ENCODE data around the gene ZNF780A. TPM values are rescaled to one million over a fixed set of nuclear protein-coding genes. Genes with fewer than 3 reads are reported as not detected.

ZNF780A gene
- total RNA-seq, 1 experiment from 2014 or later, result 9.0 TPM

DNA sequence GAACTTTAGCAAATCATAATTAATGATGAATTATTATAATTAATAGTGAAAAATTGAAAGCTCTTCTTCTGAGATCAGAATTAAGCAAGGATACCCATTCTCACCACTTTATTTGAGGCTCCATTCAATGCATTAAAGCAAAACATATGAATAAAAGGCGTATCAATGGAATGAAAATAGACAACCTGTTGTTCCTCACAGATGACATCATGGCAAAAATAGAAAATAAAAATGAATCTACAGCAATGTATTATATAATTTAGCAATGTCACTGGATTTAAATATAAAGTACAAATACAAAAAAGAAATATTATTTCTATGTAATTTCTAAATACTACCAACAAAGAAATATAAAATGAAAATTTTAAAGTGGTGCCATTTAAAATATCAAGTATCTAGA is 11.1 kb upstream of the ZNF780A start:
- BruUV-seq (replicated peaks), result no TSS peak
- POLR2A ChIA-PET (ENCODE audit: unreplicated experiment), result no interaction called here
- TF ChIP-seq, protein P1, sequence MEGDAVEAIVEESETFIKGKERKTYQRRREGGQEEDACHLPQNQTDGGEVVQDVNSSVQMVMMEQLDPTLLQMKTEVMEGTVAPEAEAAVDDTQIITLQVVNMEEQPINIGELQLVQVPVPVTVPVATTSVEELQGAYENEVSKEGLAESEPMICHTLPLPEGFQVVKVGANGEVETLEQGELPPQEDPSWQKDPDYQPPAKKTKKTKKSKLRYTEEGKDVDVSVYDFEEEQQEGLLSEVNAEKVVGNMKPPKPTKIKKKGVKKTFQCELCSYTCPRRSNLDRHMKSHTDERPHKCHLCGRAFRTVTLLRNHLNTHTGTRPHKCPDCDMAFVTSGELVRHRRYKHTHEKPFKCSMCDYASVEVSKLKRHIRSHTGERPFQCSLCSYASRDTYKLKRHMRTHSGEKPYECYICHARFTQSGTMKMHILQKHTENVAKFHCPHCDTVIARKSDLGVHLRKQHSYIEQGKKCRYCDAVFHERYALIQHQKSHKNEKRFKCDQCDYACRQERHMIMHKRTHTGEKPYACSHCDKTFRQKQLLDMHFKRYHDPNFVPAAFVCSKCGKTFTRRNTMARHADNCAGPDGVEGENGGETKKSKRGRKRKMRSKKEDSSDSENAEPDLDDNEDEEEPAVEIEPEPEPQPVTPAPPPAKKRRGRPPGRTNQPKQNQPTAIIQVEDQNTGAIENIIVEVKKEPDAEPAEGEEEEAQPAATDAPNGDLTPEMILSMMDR (conservative IDR thresholded peaks at IDR 0.05; ENCODE audit: low read depth, low read length), result no peak
- TF ChIP-seq EZH2 (IDR thresholded peaks at IDR 0.05; ENCODE audit: low read length, unreplicated experiment) (no peak), EZH2phosphoT487 (IDR thresholded peaks at IDR 0.05; ENCODE audit: borderline replicate concordance, low read length) (no peak)

DNA sequence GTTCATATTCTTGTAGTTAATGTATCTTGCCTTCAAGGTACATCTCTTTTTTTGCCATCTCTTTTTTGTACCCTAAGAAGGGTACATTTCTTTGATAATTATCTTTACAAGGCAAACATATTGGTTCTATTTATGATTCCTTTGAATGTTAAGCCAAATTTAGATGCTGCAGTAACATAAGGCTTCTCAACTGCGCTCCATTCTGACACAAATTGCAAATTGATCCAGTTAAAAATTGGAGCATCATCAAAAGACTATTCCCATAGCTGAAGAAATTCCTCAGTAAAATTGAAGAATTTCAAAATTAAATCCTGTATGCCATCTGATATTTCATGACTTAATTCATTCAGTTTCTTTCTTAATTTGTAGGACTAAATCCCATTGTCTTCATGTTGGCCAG is 2.7 kb upstream of the ZNF780A start:
- TF ChIP-seq, protein P1 (conservative IDR thresholded peaks at IDR 0.05; ENCODE audit: low read depth, low read length), result no peak
- TF ChIP-seq EZH2 (IDR thresholded peaks at IDR 0.05; ENCODE audit: low read length, unreplicated experiment), result no peak
- no peak for TF ChIP-seq EZH2phosphoT487 (IDR thresholded peaks at IDR 0.05; ENCODE audit: borderline replicate concordance, low read length)
- POLR2A ChIA-PET (ENCODE audit: unreplicated experiment), result no interaction called here

More for the DNA sequence above, 11.1 kb upstream of the ZNF780A start:
- Histone ChIP-seq H3K4me2 (ENCODE audit: low read length) (no peak overlapping the region), H3K27ac (ENCODE audit: low read length) (no peak overlapping the region), H3K36me3 (ENCODE audit: low read depth, low read length) (no peaks in the 10 kb centered on the region), H3F3A (ENCODE audit: low read length, unreplicated experiment) (no peaks in the 10 kb centered on the region), H3K9me3 (ENCODE audit: low read length) (no peaks in the 10 kb centered on the region), H3K4me1 (ENCODE audit: insufficient read depth, low read length) (no peaks in the 10 kb centered on the region), H4K20me1 (ENCODE audit: low read length) (no peaks in the 10 kb centered on the region), H3K27me3 (ENCODE audit: low read length) (no peaks in the 10 kb centered on the region), H3K4me3 (ENCODE audit: low read length) (no peak overlapping the region), H3K79me2 (ENCODE audit: low read length) (no peaks in the 10 kb centered on the region), H3K9me2 (replicated peaks; ENCODE audit: low read length) (no peaks in the 10 kb centered on the region), H3K9ac (ENCODE audit: low read length) (no peak overlapping the region), H2AFZ (ENCODE audit: low read length) (no peak overlapping the region)
- intact Hi-C loops (cut with micrococcal nuclease), result no loop called here
- no peak for DNase-seq
- ATAC-seq, result no peak
- CTCF ChIA-PET, result no interaction called here

More for the DNA sequence above, 2.7 kb upstream of the ZNF780A start:
- Histone ChIP-seq H4K20me1 (ENCODE audit: low read length) (no peaks in the 10 kb centered on the region; the same call in 1 of the 2 replicates), H3K4me2 (ENCODE audit: low read length) (no peak overlapping the region), H3K9me3 (ENCODE audit: low read length) (no peaks in the 10 kb centered on the region), H3K9me2 (replicated peaks; ENCODE audit: low read length) (no peaks in the 10 kb centered on the region), H3K4me3 (ENCODE audit: low read length) (no peak overlapping the region), H2AFZ (ENCODE audit: low read length) (no peak overlapping the region), H3F3A (ENCODE audit: low read length, unreplicated experiment) (no peaks in the 10 kb centered on the region), H3K27ac (ENCODE audit: low read length) (no peak overlapping the region), H3K27me3 (ENCODE audit: low read length) (no peaks in the 10 kb centered on the region), H3K4me1 (ENCODE audit: insufficient read depth, low read length) (0 out of 2 replicates have a peak, but pooled peaks cover 9% of the 10 kb centered on the region), H3K79me2 (ENCODE audit: low read length) (peaks cover 19% of the 10 kb centered on the region), H3K9ac (ENCODE audit: low read length) (no peak overlapping the region), H3K36me3 (ENCODE audit: low read depth, low read length) (0 out of 2 replicates have a peak, but pooled peaks cover 3% of the 10 kb centered on the region)
- DNase-seq (no peak), ATAC-seq (no peak)
- CTCF ChIA-PET, result no interaction called here
- BruUV-seq (replicated peaks), result no TSS peak
- intact Hi-C loops (cut with micrococcal nuclease), result loop anchor here (10.0 kb wide), 1 partner anchor 109 kb away; no protein-coding TSS in a partner anchor
